ENCODE measurements around the gene PC.

DNA sequence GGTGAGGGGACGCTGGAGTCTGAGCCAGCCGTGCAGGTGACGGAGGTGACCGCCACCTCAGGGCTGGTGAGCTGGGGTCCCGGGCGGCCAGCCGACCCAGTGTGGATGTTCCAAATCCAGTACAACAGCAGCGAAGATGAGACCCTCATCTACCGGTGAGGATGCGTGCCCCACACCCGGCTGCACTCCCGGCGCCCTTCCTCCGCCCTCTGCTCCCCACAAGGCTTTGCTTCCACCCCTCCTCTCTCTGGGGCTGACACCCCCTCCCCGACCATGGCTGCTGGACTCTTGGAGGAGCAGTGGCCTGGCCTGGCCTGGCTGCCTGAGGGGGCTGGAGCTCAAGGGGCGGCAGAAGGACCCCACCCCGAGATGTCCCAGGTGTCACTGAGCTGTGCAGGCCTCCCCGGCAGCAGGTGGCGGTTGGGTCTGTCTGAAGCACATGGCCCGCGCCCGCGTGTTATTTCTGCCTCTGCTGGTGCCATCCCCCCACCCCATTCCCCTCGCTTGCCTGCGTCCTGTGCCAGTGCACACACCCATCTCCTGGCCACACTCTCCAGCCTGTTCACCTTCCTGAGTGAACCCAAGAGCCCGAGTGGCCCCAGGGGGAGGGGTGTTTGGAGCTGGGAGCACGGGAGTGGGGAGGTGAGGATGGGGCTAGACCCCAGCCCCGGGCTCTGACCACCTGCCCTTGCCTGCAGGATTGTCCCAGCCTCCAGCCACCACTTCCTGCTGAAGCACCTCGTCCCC lies 99.1 kb downstream of the PC start:
- no peak for TF ChIP-seq EP300 (IDR thresholded peaks at IDR 0.05; ENCODE audit: borderline replicate concordance)
- no peak for TF ChIP-seq RAD21 (IDR thresholded peaks at IDR 0.05; ENCODE audit: low read depth)
- TF ChIP-seq YY1 (IDR thresholded peaks at IDR 0.05; ENCODE audit: low read depth): no peak
- no peak for TF ChIP-seq TAF1 (IDR thresholded peaks at IDR 0.05; ENCODE audit: low read depth)
- TF ChIP-seq CREB1 (IDR thresholded peaks at IDR 0.05; ENCODE audit: low read depth): no peak
- peak; percentile 15; the same call in 1 of the 2 replicates for TF ChIP-seq ZBTB7A (IDR thresholded peaks at IDR 0.05; ENCODE audit: low read depth)
- no peak for TF ChIP-seq REST (IDR thresholded peaks at IDR 0.05; ENCODE audit: low read depth)
- TF ChIP-seq, protein P1, sequence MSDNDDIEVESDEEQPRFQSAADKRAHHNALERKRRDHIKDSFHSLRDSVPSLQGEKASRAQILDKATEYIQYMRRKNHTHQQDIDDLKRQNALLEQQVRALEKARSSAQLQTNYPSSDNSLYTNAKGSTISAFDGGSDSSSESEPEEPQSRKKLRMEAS (IDR thresholded peaks at IDR 0.05): no peak
- no peak for TF ChIP-seq FOXM1 (IDR thresholded peaks at IDR 0.05; ENCODE audit: borderline replicate concordance, low read depth)
- TF ChIP-seq TCF12 (IDR thresholded peaks at IDR 0.05; ENCODE audit: low read depth): no peak
- no peak for TF ChIP-seq USF1 (IDR thresholded peaks at IDR 0.05)

Data from Ishikawa (cell line).